ENCODE data around the gene RPP40.
A peak's percentile ranks its signal among the peaks of the same experiment; 100 is the strongest.
"Not testable (repeated sequence)": the region's sequence is repeated elsewhere in the genome, so short reads cannot be mapped to it uniquely, and the experiment has no call there.

Gene RPP40

GRCh38 chr6:5003604-5004372 lies at the start of gene RPP40:
Gene RPP40, minus strand, starts transcription at chr6:5004037. Its CDS starts 35 bp downstream, at chr6:5004002.
- DNase-seq: peak; percentile 98

GRCh38 chr6:5053038-5053437 lies 49.2 kb upstream of the RPP40 start:
- DNase-seq: peak; percentile 48

- no peak for DNase-seq
Observed at GRCh38 chr6:5051394-5051793, 47.6 kb upstream of the RPP40 start.

GRCh38 chr6:5050009-5050408 lies 46.2 kb upstream of the RPP40 start:
- no peak for DNase-seq

GRCh38 chr6:5046430-5046829 lies 42.6 kb upstream of the RPP40 start:
- no peak for DNase-seq

- no peak for DNase-seq
Observed at GRCh38 chr6:5045416-5045815, 41.6 kb upstream of the RPP40 start.

- DNase-seq: no peak
Observed at GRCh38 chr6:5044866-5045265, 41.0 kb upstream of the RPP40 start.

GRCh38 chr6:5042436-5042835 lies 38.6 kb upstream of the RPP40 start:
- no peak for DNase-seq

GRCh38 chr6:5041955-5042354 lies 38.1 kb upstream of the RPP40 start:
- DNase-seq: no peak

GRCh38 chr6:5036269-5036668 lies 32.4 kb upstream of the RPP40 start:
- DNase-seq: peak; percentile 16

GRCh38 chr6:5034736-5035135 lies 30.9 kb upstream of the RPP40 start:
- DNase-seq: no peak

GRCh38 chr6:5034328-5034727 lies 30.5 kb upstream of the RPP40 start:
- peak; percentile 9 for DNase-seq

- DNase-seq: not testable (repeated sequence)
Observed at GRCh38 chr6:5033214-5033904, 29.5 kb upstream of the RPP40 start.

- DNase-seq: not testable (repeated sequence)
Observed at GRCh38 chr6:5032706-5033105, 28.9 kb upstream of the RPP40 start.

GRCh38 chr6:5031150-5031549 lies 27.3 kb upstream of the RPP40 start:
- DNase-seq: no peak

GRCh38 chr6:5030596-5031136 lies 26.8 kb upstream of the RPP40 start:
- DNase-seq: peak; percentile 86

- no peak for DNase-seq
Observed at GRCh38 chr6:5029609-5030008, 25.8 kb upstream of the RPP40 start.

GRCh38 chr6:5028921-5029320 lies 25.1 kb upstream of the RPP40 start:
- DNase-seq: no peak

GRCh38 chr6:5028301-5028700 lies 24.5 kb upstream of the RPP40 start:
- DNase-seq: no peak

- peak; percentile 36 for DNase-seq
Observed at GRCh38 chr6:5025911-5026819, 22.3 kb upstream of the RPP40 start.

GRCh38 chr6:5023923-5024322 lies 20.1 kb upstream of the RPP40 start:
- no peak for DNase-seq

- DNase-seq: no peak
Observed at GRCh38 chr6:5020142-5020541, 16.3 kb upstream of the RPP40 start.

- DNase-seq: no peak
Observed at GRCh38 chr6:5014072-5014561, 10.3 kb upstream of the RPP40 start.
